NCI-H69 (cell line): ENCODE measurements around the gene ZNF75A.
A peak's percentile ranks its signal among the peaks of the same experiment; 100 is the strongest.

Experiments used
- DNase-seq: peaks from one replicate; lab custom pipeline; 2025; lab: John Stamatoyannopoulos, UW

ZNF75A gene

GRCh38 chr16:3289998-3290673 lies 15.2 kb upstream of the ZNF75A start:
- no peak for DNase-seq

DNA sequence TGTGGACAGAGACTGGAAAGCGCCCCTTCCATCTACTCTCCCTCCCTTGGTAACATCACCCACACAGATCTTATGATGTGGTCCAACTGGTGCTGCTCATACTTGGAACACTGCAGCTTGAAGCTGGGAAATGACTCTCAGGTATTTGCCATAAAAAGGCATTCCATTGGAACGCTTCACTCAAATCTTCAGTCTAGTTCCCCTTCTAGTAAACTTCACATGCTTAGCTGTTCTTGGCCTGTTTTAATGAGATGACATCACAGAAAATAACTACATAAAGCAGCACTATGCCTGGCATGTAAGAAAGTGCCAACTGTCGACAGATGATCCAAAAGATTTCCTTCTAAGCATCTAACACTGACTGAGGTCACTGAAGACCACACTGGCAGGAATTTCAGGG lies 12.7 kb upstream of the ZNF75A start:
- no peak for DNase-seq

DNA sequence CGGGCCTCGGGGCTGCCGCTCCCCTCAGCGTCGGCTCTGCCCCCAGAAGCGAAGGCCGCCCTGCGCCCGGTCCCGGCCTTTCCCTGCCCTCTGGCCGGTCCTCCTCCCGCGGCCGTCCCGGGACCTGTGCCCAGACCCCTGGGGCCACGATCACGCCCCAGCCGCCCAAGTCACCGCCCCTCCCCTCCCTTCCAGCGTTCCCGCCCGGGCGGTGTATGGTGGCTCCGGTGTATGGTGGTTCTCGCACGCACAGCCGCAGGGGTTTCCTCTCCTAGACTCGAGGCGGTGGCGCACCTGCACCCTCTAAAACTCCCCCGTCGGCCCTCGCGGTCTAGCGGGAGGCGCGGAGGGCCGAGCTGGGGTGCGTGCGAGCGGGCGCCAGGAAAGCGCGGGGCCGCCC lies 10.1 kb upstream of the ZNF75A start:
- DNase-seq, result no peak

DNA sequence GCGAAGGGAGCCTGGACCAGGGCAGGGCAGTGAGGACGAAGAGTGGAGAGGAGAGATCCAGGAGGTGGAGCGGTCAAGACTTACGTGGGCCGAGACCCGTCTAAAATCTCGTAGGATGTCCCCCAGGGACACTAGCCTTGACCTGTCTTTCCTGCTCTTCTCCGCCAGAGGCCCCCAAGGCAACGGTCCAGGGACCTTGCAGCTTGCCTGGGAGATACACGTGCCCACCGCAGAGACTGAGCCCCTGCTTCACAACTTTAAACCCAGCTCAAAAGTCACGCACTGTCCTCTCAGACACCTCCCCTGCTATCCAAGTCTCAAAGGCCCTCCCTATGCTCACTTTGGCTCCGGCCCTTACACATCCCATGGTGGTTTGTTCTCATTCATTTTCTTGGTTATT lies 9.5 kb upstream of the ZNF75A start:
- DNase-seq, result no peak

DNA sequence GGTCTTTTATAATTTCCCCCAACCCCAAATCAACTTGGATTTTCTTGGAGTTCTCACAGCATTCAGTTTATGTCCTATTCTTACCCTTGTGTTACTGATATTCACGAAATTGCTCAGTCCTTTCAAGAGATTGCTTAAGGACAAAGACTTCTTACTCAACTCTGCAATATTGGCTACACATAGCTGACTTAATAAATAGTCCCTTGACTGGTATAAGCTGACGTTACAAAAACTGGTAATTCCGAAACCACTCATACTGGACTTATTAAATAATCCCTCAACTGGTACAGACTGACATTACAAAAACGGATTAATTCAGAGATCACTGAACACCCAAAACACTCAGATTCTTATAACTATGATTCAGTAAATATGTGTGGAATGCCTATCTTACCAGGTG lies 927 bp upstream of the ZNF75A start:
- no peak for DNase-seq

DNA sequence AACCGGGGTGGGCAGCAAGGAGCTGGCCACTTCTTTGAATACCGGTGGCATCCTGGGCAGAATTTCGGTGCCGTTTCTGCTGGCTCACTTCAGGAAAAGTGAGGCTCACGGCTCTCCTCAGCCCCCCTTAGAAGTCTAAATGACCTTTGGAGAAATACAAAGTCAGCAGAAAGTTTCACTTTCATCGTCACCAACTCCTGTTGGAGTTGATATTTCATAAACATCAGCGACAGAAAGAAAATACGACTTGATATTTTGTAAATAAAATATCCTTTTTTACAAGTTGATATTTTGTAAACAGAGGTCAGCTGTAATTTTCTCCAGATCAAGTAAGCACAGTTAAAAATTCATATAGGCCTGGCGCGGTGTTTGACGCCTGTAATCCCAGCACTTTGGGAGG lies 781 bp downstream of the ZNF75A start:
- DNase-seq, result no peak

DNA sequence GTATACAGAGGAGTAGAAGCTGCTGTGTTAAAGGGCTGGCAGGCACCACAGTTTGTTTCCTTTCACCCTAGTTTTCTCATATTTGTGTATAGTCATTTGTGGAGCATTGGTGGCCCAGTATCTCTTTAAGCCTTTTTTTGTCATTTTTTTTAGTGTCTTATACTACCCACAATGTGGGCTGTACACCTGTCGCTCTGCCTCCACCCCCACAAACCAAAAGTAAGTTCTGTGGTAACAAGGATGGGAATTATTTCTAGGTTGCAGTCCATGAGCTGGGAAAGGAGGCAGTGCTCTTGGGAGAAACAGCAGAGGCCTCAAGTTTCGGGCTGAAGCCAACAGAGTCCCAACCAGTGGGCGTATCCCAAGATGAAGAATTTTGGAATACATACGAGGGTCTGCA lies 6.2 kb downstream of the ZNF75A start:
- no peak for DNase-seq

- no peak for DNase-seq
These were observed 12.2 kb downstream of the ZNF75A start for GRCh38 chr16:3317315-3317999.

DNA sequence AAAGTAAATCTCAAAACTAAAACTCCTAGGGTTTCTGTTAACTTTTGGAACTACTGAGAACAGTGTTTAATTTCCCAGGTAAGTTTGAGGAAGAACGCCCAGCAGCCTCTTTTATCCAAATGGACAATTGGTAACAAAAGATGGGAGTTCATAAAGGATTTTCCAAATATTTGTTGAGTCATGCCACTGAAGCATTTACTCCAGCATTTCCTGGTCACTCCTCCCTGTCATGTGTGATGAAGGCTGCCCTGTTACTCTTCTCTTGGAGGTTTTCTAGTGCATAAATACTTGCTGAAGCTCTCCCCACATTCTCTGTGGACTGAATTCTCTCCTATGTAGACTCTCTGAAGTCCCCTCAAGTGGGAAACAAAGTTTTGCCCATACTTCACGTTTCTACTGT lies 16.5 kb downstream of the ZNF75A start:
- DNase-seq, result no peak

DNA sequence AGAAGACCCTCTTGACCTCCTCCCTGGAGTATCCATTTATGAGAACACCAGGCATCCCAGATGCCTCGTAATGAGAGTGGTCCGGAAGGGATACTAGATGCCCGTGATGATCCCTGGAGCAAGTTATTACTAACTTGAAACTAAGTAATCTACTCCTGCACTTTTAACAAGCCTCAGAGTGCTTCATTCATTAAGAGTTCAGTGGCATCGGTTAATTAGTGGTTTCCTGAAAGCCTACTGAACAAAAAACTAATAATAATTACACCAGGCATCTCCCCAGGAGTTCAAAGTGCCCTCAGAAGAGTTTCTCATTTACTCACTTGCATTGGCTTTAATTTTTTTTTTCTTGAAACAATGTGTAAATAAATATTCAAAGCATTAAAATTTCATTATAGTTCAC lies 22.2 kb downstream of the ZNF75A start:
- DNase-seq, result no peak

DNA sequence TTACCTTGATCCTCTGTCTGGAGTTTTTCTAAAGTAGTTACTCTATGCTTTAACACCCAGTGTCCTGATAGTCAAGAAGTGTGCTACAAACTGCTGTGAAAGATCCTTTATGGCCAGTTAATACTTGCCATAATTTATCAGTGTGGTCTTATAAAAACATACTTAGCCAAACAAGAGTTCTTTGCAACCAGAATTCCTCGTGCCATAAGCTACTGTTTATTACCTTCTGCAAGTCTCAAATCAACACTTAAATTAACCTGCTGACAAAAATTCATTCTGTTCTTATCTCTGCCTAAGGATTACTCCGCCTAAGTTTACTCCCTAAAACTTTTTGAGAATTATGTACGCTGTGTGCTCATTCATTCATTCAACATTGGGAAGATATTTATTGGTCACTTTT lies 22.8 kb downstream of the ZNF75A start:
- DNase-seq, result no peak

GRCh38 chr16:3328643-3329042 lies 23.3 kb downstream of the ZNF75A start:
- no peak for DNase-seq

DNA sequence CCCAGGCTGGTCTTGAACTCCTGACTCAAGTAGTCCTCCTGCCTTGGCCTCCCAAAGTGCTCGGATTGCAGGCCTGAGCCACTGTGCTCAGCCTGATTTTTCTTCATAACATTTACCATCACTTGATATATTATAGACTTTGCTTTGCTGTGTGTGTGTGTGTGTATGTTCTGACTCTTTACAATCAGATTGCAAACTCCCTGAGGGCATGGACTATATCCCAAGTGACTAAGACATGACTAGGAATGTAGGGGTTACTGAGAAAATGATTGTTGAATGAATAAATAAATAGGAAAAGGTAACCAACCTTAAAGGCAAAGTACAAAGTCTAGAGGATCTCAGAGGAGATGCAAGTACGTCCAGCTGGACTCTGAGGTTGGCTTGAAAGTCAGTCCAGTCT lies 40.7 kb downstream of the ZNF75A start:
- DNase-seq, result no peak

DNA sequence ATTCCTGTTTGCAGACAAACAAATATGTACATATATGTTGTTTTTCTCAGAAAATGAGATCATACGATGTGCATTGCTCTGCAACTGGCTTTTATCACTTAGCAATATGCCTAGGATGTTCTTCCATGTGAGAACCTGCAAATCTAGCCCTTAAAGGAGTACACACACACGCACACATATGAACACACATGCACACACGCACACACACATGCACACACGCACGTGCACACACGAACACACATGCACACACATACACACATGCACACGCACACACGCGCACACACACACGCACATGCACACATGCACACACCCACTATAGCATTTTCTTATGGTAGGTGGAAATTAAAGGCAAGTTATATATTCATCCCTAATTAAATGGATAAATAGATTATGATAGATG lies 42.3 kb downstream of the ZNF75A start:
- DNase-seq, result no peak

DNA sequence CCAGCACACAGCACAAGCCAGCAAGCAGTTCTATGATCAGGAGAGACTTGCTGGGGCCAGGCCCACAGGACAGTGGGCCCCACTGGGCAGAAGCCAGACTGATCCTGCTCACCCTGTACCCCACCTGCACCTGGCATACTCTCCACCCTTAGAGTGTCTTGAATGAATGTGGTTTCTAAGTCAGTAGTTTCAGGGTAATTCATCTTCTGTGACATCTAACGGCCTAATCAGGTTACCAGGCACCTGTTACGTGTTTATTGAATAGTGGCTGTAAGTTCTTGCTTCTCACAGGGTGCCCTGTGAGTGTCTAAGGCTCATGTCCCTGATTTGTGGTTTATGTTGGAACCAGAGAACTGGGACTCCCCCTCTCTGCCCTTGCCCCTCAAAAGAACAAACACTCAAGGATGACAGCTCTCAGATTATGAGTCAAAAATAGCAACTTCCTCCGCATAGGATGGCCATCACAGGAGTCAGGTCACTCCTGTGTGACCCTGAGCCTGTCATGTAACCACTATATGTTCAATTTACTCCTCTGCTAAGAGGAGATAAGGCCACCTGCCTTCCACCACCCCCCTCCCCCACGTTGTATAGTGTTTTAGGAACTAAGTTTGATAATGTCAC lies 43.4 kb downstream of the ZNF75A start:
- peak; percentile 11 for DNase-seq

DNA sequence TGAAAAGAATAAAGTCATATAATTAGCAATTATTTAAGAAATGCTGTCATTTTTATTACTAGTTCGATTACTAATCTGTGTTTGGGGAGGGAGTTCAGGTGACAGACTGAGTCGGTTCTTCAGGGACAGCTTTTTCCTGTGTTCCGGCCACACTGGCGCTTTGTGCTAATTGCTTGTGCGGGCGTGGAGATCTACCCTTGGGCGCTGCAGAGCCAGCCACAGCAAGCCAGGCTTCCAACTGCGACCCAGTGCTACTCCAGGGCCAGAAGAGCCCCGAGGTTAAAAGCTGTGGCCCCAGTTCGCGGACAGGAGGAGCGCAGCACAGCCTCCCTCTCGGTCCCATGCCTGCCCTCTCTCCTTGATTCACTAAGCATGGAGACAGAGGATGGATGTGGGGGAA lies 43.9 kb downstream of the ZNF75A start:
- DNase-seq, result peak; percentile 28

DNA sequence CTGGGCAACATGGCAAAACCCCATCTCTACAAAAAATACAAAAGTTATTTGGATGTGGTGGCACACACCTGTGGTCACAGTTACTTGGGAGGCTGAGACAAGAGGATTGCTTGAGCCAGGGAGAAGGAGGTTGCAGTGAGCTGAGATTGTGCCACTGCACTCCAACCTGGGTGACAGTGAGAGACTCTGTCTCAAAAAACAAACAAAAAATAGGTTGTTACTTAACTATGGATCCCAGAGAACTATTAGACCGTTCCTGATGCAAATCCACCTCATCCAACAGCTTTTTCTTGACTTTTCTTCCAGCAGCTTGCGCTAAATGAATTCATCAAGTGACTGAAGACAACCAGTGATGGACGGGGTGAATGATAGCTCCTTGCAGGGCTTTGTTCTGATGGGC lies 50.3 kb downstream of the ZNF75A start, which contains the start of gene OR2C1:
OR2C1 (plus strand) TSS at position 301 of the 400 bp plus-strand sequence; CDS start at position 353, 52 bp downstream.
- DNase-seq, result no peak

GRCh38 chr16:3356118-3356517 lies 50.8 kb downstream of the ZNF75A start:
- no peak for DNase-seq

- no peak for DNase-seq
These were observed 53.6 kb downstream of the ZNF75A start for GRCh38 chr16:3358871-3359270.

DNA sequence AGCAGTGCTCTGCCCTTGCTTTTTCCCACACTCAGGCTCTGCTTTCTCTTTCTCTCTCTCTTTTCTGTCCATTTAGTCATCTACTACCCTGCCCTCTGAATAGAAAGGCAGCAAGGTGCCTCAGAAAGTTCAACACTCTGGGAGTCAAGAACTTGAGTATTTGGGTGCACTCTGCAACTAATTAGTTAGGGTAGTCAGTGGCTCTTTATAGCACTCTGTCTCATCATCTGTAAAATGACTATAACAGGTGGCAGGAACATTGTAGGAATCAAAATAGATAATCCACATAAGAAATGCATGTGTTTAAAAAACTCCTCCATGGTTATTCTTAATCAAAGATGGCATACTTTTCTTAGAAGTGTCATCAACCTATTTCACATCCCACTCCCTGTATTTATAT lies 57.6 kb downstream of the ZNF75A start:
- no peak for DNase-seq

DNA sequence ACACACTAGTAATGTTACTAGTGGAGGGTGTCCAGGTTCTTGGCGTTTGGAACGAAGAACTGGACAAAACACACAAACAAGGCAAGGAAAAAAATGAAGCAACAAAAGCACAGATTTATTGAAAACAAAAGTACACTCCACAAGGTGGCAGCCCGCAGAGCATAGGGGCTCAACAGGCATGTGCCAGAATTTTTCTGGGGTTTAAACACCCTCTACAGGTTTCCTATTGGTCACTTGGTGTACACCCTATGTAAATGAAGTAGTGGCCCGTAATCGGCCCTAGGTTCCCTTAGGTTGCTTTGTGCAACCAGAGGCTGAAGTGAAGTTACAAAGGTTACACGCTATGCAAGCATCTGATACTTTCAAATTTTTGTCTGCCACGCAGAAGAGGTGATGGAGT lies 58.5 kb downstream of the ZNF75A start:
- no peak for DNase-seq

GRCh38 chr16:3364774-3365427 lies 59.6 kb downstream of the ZNF75A start:
- peak; percentile 97 for DNase-seq
